HEK293 (cell line): ENCODE measurements around the gene PPP2R3C.

ENCODE experiments used
- AEBP2 ChIP-seq: fragments of 450-650 bp; formaldehyde crosslinking; IDR thresholded peaks from 2 replicates; pipeline ENCODE4 v1.5.1; 2016; ENCODE audit warnings: missing biosample characterization, missing genetic modification characterization, borderline replicate concordance
- GFI1B ChIP-seq: fragments of 450-650 bp; formaldehyde crosslinking; IDR thresholded peaks from 2 replicates; pipeline ENCODE4 v1.5.1; 2016; ENCODE audit warnings: missing biosample characterization, missing genetic modification characterization
- GLI2 ChIP-seq: fragments of 450-650 bp; formaldehyde crosslinking; IDR thresholded peaks from 2 replicates; pipeline ENCODE4; 2017; ENCODE audit warnings: missing biosample characterization, missing genetic modification characterization, low read depth, borderline replicate concordance
- KLF1 ChIP-seq: fragments of 450-650 bp; formaldehyde crosslinking; IDR thresholded peaks from 2 replicates; pipeline ENCODE4 v1.5.1; 2016; ENCODE audit warnings: missing biosample characterization, missing genetic modification characterization
- KLF7 ChIP-seq: fragments of 450-650 bp; formaldehyde crosslinking; IDR thresholded peaks from 2 replicates; pipeline ENCODE4 v1.5.1; 2016; ENCODE audit warnings: missing biosample characterization, missing genetic modification characterization, borderline replicate concordance
- PATZ1 ChIP-seq: fragments of 450-650 bp; formaldehyde crosslinking; IDR thresholded peaks from 2 replicates; pipeline ENCODE4 v1.5.1; 2016; ENCODE audit warnings: missing biosample characterization, missing genetic modification characterization
- PRDM2 ChIP-seq: fragments of 450-650 bp; formaldehyde crosslinking; IDR thresholded peaks from 2 replicates; pipeline ENCODE4 v1.5.1; 2016; ENCODE audit warnings: missing biosample characterization, missing genetic modification characterization, borderline replicate concordance
- RBAK ChIP-seq: fragments of 450-650 bp; formaldehyde crosslinking; IDR thresholded peaks from 2 replicates; pipeline ENCODE4 v1.5.1; 2016; ENCODE audit warnings: missing biosample characterization, missing genetic modification characterization
- ZBTB17 ChIP-seq: fragments of 450-650 bp; formaldehyde crosslinking; IDR thresholded peaks from 2 replicates; pipeline ENCODE4 v1.5.1; 2016; ENCODE audit warnings: missing biosample characterization, missing genetic modification characterization
- ZBTB20 ChIP-seq: fragments of 450-650 bp; formaldehyde crosslinking; IDR thresholded peaks from 2 replicates; pipeline ENCODE4 v1.5.1; 2016; ENCODE audit warnings: missing biosample characterization, missing genetic modification characterization
- ZBTB7A ChIP-seq: fragments of 450-650 bp; formaldehyde crosslinking; IDR thresholded peaks from 2 replicates; pipeline ENCODE4 v1.5.1; 2016; ENCODE audit warnings: low read depth, missing biosample characterization, missing genetic modification characterization
- ZBTB8A ChIP-seq: fragments of 450-650 bp; formaldehyde crosslinking; IDR thresholded peaks from 2 replicates; pipeline ENCODE4 v1.5.1; 2016; ENCODE audit warnings: missing biosample characterization, missing genetic modification characterization
- ZFHX2 ChIP-seq: fragments of 450-650 bp; formaldehyde crosslinking; conservative IDR thresholded peaks from 2 replicates; pipeline ENCODE4 v1.5.1; 2016; ENCODE audit warnings: missing biosample characterization, missing genetic modification characterization
- ZNF169 ChIP-seq: fragments of 450-650 bp; formaldehyde crosslinking; IDR thresholded peaks from 2 replicates; pipeline ENCODE4 v1.5.1; 2016; ENCODE audit warnings: missing biosample characterization, missing genetic modification characterization
- ZNF2 ChIP-seq: fragments of 450-650 bp; formaldehyde crosslinking; IDR thresholded peaks from 2 replicates; pipeline ENCODE4 v1.5.1; 2016; ENCODE audit warnings: missing biosample characterization, missing genetic modification characterization
- ZNF354C ChIP-seq: fragments of 450-650 bp; formaldehyde crosslinking; IDR thresholded peaks from 2 replicates; pipeline ENCODE4 v1.5.1; 2016; ENCODE audit warnings: missing biosample characterization, missing genetic modification characterization, low read depth, borderline replicate concordance
- ZNF423 ChIP-seq: fragments of 450-650 bp; formaldehyde crosslinking; IDR thresholded peaks from 2 replicates; pipeline ENCODE4 v1.5.1; 2016; ENCODE audit warnings: missing biosample characterization, missing genetic modification characterization
- ZNF529 ChIP-seq: fragments of 450-650 bp; formaldehyde crosslinking; IDR thresholded peaks from 2 replicates; pipeline ENCODE4 v1.5.1; 2017; ENCODE audit warnings: missing genetic modification characterization, missing biosample characterization; ENCODE audit not compliant: insufficient replicate concordance
- ZNF654 ChIP-seq: fragments of 450-650 bp; formaldehyde crosslinking; IDR thresholded peaks from 2 replicates; pipeline ENCODE4 v1.5.1; 2016; ENCODE audit warnings: low read depth, missing biosample characterization, missing genetic modification characterization
- ZNF660 ChIP-seq: fragments of 450-650 bp; IDR thresholded peaks from 2 replicates; pipeline ENCODE4 v1.5.1; 2018; ENCODE audit warnings: missing biosample characterization, mild to moderate bottlenecking, missing genetic modification characterization
- ZNF76 ChIP-seq: fragments of 450-650 bp; formaldehyde crosslinking; IDR thresholded peaks from 2 replicates; pipeline ENCODE4; 2016; ENCODE audit warnings: low read depth, missing biosample characterization, missing genetic modification characterization, borderline replicate concordance
- ZNF777 ChIP-seq: fragments of 450-650 bp; formaldehyde crosslinking; IDR thresholded peaks from 2 replicates; pipeline ENCODE4 v1.5.1; 2017; ENCODE audit warnings: missing biosample characterization, missing genetic modification characterization, borderline replicate concordance
- ZSCAN23 ChIP-seq: fragments of 450-650 bp; formaldehyde crosslinking; IDR thresholded peaks from 2 replicates; pipeline ENCODE4 v1.5.1; 2016; ENCODE audit warnings: missing biosample characterization, missing genetic modification characterization
- TF ChIP-seq, protein P1 (sequence below): fragments of 450-650 bp; formaldehyde crosslinking; IDR thresholded peaks from 2 replicates; pipeline ENCODE4 v1.5.1; 2016; ENCODE audit warnings: missing biosample characterization, missing genetic modification characterization

The PPP2R3C gene

GRCh38 chr14:35122696-35123387 lies 1.1 kb upstream of the PPP2R3C start (continued):
- TF ChIP-seq GFI1B (tag by site-specific recombination) (no peak), RBAK (no peak), KLF7 (tag by site-specific recombination) (no peak; the same call in 1 of the 2 replicates), ZBTB20 (tag by site-specific recombination) (peak; percentile 85), ZNF654 (tag by site-specific recombination) (no peak), PATZ1 (tag by site-specific recombination) (peak; percentile 73), AEBP2 (no peak), PRDM2 (tag by site-specific recombination) (no peak), ZNF529 (tag by site-specific recombination) (no peak), ZSCAN23 (tag by site-specific recombination) (no peak), ZNF354C (no peak), KLF1 (tag by site-specific recombination) (peak; percentile 7; the same call in 1 of the 2 replicates), ZNF2 (tag by site-specific recombination) (no peak), ZBTB8A (tag by site-specific recombination) (no peak), ZNF777 (no peak), ZFHX2 (no peak), ZNF169 (tag by site-specific recombination) (no peak), ZNF76 (no peak), GLI2 (tag by site-specific recombination) (no peak), ZBTB17 (tag by site-specific recombination) (peak; percentile 65), ZNF660 (tag by site-specific recombination) (no peak), ZBTB7A (tag by site-specific recombination) (no peak), ZNF423 (tag by site-specific recombination) (no peak)
- TF ChIP-seq, protein P1, sequence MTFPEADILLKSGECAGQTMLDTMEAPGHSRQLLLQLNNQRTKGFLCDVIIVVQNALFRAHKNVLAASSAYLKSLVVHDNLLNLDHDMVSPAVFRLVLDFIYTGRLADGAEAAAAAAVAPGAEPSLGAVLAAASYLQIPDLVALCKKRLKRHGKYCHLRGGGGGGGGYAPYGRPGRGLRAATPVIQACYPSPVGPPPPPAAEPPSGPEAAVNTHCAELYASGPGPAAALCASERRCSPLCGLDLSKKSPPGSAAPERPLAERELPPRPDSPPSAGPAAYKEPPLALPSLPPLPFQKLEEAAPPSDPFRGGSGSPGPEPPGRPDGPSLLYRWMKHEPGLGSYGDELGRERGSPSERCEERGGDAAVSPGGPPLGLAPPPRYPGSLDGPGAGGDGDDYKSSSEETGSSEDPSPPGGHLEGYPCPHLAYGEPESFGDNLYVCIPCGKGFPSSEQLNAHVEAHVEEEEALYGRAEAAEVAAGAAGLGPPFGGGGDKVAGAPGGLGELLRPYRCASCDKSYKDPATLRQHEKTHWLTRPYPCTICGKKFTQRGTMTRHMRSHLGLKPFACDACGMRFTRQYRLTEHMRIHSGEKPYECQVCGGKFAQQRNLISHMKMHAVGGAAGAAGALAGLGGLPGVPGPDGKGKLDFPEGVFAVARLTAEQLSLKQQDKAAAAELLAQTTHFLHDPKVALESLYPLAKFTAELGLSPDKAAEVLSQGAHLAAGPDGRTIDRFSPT (tag by site-specific recombination), result no peak
